Measurements from ENCODE around the gene HAO1.
"Not testable (repeated sequence)": the region's sequence is repeated elsewhere in the genome, so short reads cannot be mapped to it uniquely, and the experiment has no call there.

HAO1 gene

DNA sequence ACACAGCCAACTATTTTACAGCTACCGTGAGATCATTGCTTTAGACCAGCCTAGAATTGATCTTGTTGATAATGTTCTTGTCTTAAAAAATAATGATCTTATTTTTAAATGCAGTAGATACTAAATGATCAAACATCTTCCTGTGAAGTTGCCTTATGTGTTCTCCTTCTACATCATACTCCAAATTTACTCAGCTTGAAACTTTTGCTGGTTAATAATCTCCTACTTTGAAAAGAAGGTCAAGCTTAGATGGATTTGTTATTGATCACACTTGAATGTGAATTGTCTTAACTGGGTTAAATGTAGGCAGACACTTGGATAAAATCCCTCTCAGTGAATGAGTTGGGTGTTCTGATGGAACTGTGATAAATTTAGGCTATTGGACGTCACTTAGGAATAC is 91.9 kb downstream of the HAO1 start:
- no peak for DNase-seq (ENCODE audit: low spot score)
- no peak for TF ChIP-seq CTCF (IDR thresholded peaks at IDR 0.05; ENCODE audit: extremely low read depth, missing control alignments)

DNA sequence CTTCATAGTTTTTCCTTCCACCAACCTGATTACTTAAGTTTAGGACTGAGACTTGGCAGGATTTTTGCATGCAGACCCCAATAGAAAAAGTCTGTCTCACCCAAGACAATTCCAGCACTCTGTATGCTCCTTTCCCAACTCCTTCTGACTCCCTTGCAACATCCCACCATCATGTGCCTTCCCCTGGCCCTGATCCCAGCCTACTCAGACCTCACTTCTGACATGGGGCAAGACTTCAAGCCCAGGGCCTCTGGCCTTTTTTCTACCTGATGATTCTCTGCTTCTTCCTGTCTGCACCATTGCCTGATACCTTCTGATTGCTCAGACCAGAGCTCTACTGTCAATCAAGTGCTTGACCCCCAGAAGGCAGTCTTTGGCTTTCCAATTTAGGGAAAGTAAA is 96.6 kb downstream of the HAO1 start:
- no peak for TF ChIP-seq CTCF (IDR thresholded peaks at IDR 0.05; ENCODE audit: extremely low read depth, missing control alignments)
- DNase-seq (ENCODE audit: low spot score), result no peak

GRCh38 chr20:7841971-7842310 is 98.3 kb downstream of the HAO1 start:
- TF ChIP-seq CTCF (IDR thresholded peaks at IDR 0.05; ENCODE audit: extremely low read depth, missing control alignments), result no peak
- DNase-seq (ENCODE audit: low spot score), result no peak

- TF ChIP-seq CTCF (IDR thresholded peaks at IDR 0.05; ENCODE audit: extremely low read depth, missing control alignments), result no peak
- DNase-seq (ENCODE audit: low spot score), result no peak
These were observed 98.8 kb downstream of the HAO1 start for GRCh38 chr20:7841291-7841970.

DNA sequence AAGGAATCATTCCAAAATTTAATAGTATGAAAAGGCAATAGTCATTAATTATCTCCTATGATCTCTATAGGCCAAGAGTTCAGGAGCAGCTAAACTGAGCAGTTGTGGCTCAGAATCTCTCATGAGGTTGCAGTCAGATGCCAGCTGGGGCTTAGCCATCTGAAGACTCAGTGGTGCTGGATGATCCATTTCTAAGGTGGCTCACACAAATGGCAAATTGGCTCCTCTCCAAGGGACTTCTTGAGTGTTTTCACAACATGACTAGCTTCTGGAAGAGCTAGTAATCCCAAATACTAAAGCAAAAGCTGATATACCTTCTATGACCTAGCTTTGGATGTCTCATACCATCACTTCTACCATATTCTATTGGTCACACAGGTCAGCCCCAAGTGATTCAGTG is 104.2 kb downstream of the HAO1 start:
- no peak for DNase-seq (ENCODE audit: low spot score)
- no peak for TF ChIP-seq CTCF (IDR thresholded peaks at IDR 0.05; ENCODE audit: extremely low read depth, missing control alignments)

- DNase-seq (ENCODE audit: low spot score), result not testable (repeated sequence)
These were observed 105.8 kb downstream of the HAO1 start for GRCh38 chr20:7834441-7834840.
